Smooth muscle cell (in vitro differentiated cells): Measurements from ENCODE around the gene RNF208. TPM values are rescaled to one million over a fixed set of nuclear protein-coding genes. Genes with fewer than 3 reads are reported as not detected.
"Not testable (repeated sequence)": the region's sequence is repeated elsewhere in the genome, so short reads cannot be mapped to it uniquely, and the experiment has no call there.

Source experiments
- DNase-seq: peaks from one replicate; lab custom pipeline; 2025; ENCODE audit not compliant: unreplicated experiment; lab: John Stamatoyannopoulos, UW
- H2AFZ ChIP-seq: fragments of 200-600 bp; sonication (generic); 2 replicates; pipeline ENCODE4 v1.6.0; 2016; ENCODE audit warnings: antibody characterized with exemption, low read depth, mild to moderate bottlenecking
- H3F3A ChIP-seq: fragments of 200-600 bp; sonication (generic); 2 replicates; pipeline ENCODE4 v1.6.0; 2017; ENCODE audit warnings: antibody characterized with exemption, low read depth
- H3K27ac ChIP-seq: fragments of 200-600 bp; sonication (generic); 2 replicates; pipeline ENCODE4 v1.5.1; 2016; ENCODE audit warnings: low read depth, mild to moderate bottlenecking
- H3K27me3 ChIP-seq: fragments of 200-600 bp; sonication (generic); 2 replicates; pipeline ENCODE4 v1.6.1; 2016; ENCODE audit warnings: low read depth, mild to moderate bottlenecking
- H3K36me3 ChIP-seq: fragments of 200-600 bp; sonication (generic); 2 replicates; pipeline ENCODE4 v1.5.1; 2016; ENCODE audit warnings: low read depth
- H3K4me1 ChIP-seq: fragments of 200-600 bp; sonication (generic); 2 replicates; pipeline ENCODE4 v1.5.1; 2016; ENCODE audit warnings: low read depth
- H3K4me2 ChIP-seq: fragments of 200-600 bp; sonication (generic); 2 replicates; pipeline ENCODE4 v1.6.0; 2016; ENCODE audit warnings: mild to moderate bottlenecking
- H3K4me3 ChIP-seq: fragments of 200-600 bp; sonication (generic); 2 replicates; pipeline ENCODE4 v1.5.1; 2016; ENCODE audit warnings: mild to moderate bottlenecking
- H3K79me2 ChIP-seq: fragments of 200-600 bp; sonication (generic); 2 replicates; pipeline ENCODE4 v1.6.0; 2016; ENCODE audit warnings: low read depth, mild to moderate bottlenecking
- H3K9ac ChIP-seq: fragments of 200-600 bp; sonication (generic); 2 replicates; pipeline ENCODE4 v1.6.0; 2016; ENCODE audit warnings: low read depth
- H3K9me3 ChIP-seq: fragments of 200-600 bp; sonication (generic); replicated peaks from 2 replicates; pipeline ENCODE4 v1.5.1; 2016; ENCODE audit warnings: low read depth
- H4K20me1 ChIP-seq: fragments of 200-600 bp; sonication (generic); 2 replicates; pipeline ENCODE4 v1.6.0; 2016; ENCODE audit warnings: low read depth
- CTCF ChIP-seq: fragments of 200-600 bp; sonication (generic); IDR thresholded peaks from 2 replicates; pipeline ENCODE4 v1.5.1; 2017; ENCODE audit warnings: borderline replicate concordance, mild to moderate bottlenecking, antibody characterized with exemption; ENCODE audit not compliant: insufficient read depth, poor library complexity, severe bottlenecking
- WGBS: methylation state at CpG from one replicate; pipeline ENCODE4 v1.1.7; 2016; ENCODE audit warnings: low lambda C conversion rate; 5-methylcytosine and 5-hydroxymethylcytosine counted together
- polyA plus RNA-seq: library from polyadenylated mRNA; unstranded; fragments of >200 nt; fragmentation: Nextera tagmentation; extraction: Ambion mirVana; gene quantifications from 2 replicates; pipeline ENCODE4 v1.2.1, GENCODE V29; 2016
- total RNA-seq: library from RNA; depleted of rRNA; stranded (reverse); fragments of >200 nt; gene quantifications from 2 replicates; pipeline ENCODE4 v1.2.3, GENCODE V29; 2014

The RNF208 gene
- total and polyA plus RNA-seq, 2 experiments from 2014 or later, result 0.36 to 1.4 TPM

GRCh38 chr9:137264067-137264466, 42.0 kb upstream of the RNF208 start:
- no peak overlapping the region for H2AFZ ChIP-seq
- no peak overlapping the region for H3K9ac ChIP-seq
- H3K79me2 ChIP-seq, result no peaks in the 10 kb centered on the region
- H3K36me3 ChIP-seq, result no peaks in the 10 kb centered on the region
- DNase-seq, result no peak
- H3K4me1 ChIP-seq, result no peaks in the 10 kb centered on the region
- H3K27ac ChIP-seq, result no peak overlapping the region
- 99% methylated on average over 22 of the region's 22 CpGs for WGBS
- H4K20me1 ChIP-seq, result peaks cover 4% of the 10 kb centered on the region
- H3K4me2 ChIP-seq, result no peak overlapping the region
- no peaks in the 10 kb centered on the region for H3K27me3 ChIP-seq
- H3K9me3 ChIP-seq, result no peaks in the 10 kb centered on the region
- TF ChIP-seq CTCF, result no peak
- no peaks in the 10 kb centered on the region for H3F3A ChIP-seq
- no peak overlapping the region for H3K4me3 ChIP-seq

DNA sequence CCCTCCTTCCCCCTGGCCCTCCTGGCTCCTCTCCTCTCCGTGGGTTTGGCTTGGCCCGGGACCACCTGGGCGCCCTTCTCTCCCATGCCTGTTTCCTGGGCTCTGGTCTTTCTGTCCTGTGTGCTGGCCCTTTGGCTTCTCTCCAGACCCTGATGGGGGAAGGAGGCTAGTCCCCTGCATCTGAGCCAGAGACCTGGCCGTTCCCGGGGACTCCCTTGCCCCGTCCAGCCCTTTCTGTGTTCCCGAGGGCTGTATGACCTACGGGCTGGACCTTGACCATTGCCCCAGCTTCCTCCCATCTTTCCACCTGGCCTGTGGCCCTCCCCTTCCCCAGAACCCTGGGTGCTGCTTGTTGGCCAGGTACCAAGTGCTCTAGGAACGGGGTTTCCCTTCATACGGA, 41.5 kb upstream of the RNF208 start:
- no peaks in the 10 kb centered on the region for H3K4me1 ChIP-seq
- WGBS, result 98% methylated on average over 8 of the region's 10 CpGs

GRCh38 chr9:137262909-137263285, 40.9 kb upstream of the RNF208 start:
- Histone ChIP-seq H3K36me3 (no peaks in the 10 kb centered on the region), H3K79me2 (no peaks in the 10 kb centered on the region), H3F3A (no peaks in the 10 kb centered on the region), H3K27ac (no peak overlapping the region), H4K20me1 (peaks cover 4% of the 10 kb centered on the region), H2AFZ (no peak overlapping the region), H3K4me1 (no peaks in the 10 kb centered on the region), H3K9me3 (no peaks in the 10 kb centered on the region), H3K9ac (no peak overlapping the region), H3K4me3 (no peak overlapping the region), H3K4me2 (no peak overlapping the region), H3K27me3 (no peaks in the 10 kb centered on the region)
- DNase-seq, result no peak
- TF ChIP-seq CTCF, result no peak
- WGBS, result 93% methylated on average over 20 of the region's 24 CpGs

More for the DNA sequence above, 41.5 kb upstream of the RNF208 start:
- Histone ChIP-seq H3K9ac (no peak overlapping the region), H3K4me3 (no peak overlapping the region), H3K4me2 (no peak overlapping the region), H3K27ac (no peak overlapping the region), H3K27me3 (no peaks in the 10 kb centered on the region), H2AFZ (no peak overlapping the region), H3K9me3 (no peaks in the 10 kb centered on the region), H3K79me2 (no peaks in the 10 kb centered on the region), H4K20me1 (peaks cover 4% of the 10 kb centered on the region), H3K36me3 (no peaks in the 10 kb centered on the region), H3F3A (no peaks in the 10 kb centered on the region)
- TF ChIP-seq CTCF, result no peak
- DNase-seq, result no peak

DNA sequence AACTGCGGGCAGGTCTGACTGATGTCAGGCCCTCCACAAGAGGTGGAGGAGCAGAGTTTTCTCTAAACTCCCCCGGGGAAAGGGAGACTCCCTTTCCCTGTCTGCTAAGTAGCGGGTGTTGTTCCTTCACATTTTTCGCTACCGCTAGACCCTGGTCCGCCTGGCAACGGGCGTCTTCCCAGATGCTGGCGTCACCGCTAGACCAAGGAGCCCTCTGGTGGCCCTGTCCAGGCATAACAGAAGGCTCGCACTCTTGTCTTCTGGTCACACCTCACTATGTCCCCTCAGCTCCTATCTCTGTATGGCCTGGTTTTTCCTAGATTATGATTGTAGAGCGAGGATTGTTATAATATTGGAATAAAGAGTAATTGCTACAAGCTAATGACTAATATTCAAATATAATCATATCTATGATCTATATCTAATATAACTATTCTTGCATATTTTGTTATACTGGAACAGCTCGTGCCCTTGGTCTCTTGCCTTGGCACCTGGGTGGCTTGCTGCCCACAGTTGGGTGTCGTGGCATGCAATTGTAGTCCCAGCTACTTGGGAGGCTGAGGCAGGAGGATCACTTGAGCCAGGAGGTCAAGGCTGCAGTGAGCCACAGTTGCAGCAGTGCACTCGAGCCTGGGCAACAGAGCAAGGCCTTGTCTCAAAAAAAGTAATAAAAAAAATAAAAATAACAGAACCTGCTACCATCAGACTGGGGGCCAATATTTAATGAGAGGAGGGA, 40.3 kb upstream of the RNF208 start:
- TF ChIP-seq CTCF, result peak; percentile 34
- H4K20me1 ChIP-seq, H3K4me1 ChIP-seq, H3K27ac ChIP-seq, H3K4me3 ChIP-seq, H3K9me3 ChIP-seq, H3K36me3 ChIP-seq, H3K4me2 ChIP-seq, H3F3A ChIP-seq, H3K27me3 ChIP-seq, DNase-seq, H2AFZ ChIP-seq, H3K9ac ChIP-seq, H3K79me2 ChIP-seq: not testable (repeated sequence)
- 41% methylated on average over 15 of the region's 15 CpGs for WGBS
